GM12878 (cell line): ENCODE results near the gene PTCRA. TPM values are rescaled to one million over a fixed set of nuclear protein-coding genes. Genes with fewer than 3 reads are reported as not detected.

Source experiments
- ASH2L ChIP-seq: fragments of 300-600, 200-600 bp; sonication (generic); IDR thresholded peaks from 2 replicates; pipeline ENCODE4 v1.6.1; 2017; ENCODE audit warnings: low read depth, mild to moderate bottlenecking, borderline replicate concordance
- ATF7 ChIP-seq: fragments of 450-650 bp; IDR thresholded peaks from 2 replicates; pipeline ENCODE4 v1.6.1; 2016; ENCODE audit warnings: low read depth, mild to moderate bottlenecking
- BMI1 ChIP-seq: fragments of 450-650 bp; IDR thresholded peaks from 2 replicates; pipeline ENCODE4 v1.6.1; 2016; ENCODE audit warnings: mild to moderate bottlenecking, moderate library complexity, borderline replicate concordance
- BRCA1 ChIP-seq: IDR thresholded peaks from 2 replicates; pipeline ENCODE4 v1.6.1; 2011; ENCODE audit warnings: low read depth, low read length, improper control_type of control experiment
- CBX5 ChIP-seq: sonication (generic); IDR thresholded peaks from 2 replicates; pipeline ENCODE4 v1.6.1; 2016; ENCODE audit warnings: low read depth, moderate library complexity, mild to moderate bottlenecking, inconsistent platforms
- EP300 ChIP-seq, 2 experiments: fragments of 150-350 bp in 1 of 2; IDR thresholded peaks; 2 replicates each; pipeline ENCODE4 v1.6.1; 2011 to 2012; ENCODE audit warnings: low read depth in 2 of 2, low read length in 2 of 2, borderline replicate concordance in 1 of 2, improper control_type of control experiment in 1 of 2, inconsistent platforms in 1 of 2; ENCODE audit not compliant: control insufficient read depth in 1 of 2
- FOS ChIP-seq: IDR thresholded peaks from 3 replicates; pipeline ENCODE4 v1.6.1; 2011; ENCODE audit warnings: borderline replicate concordance; ENCODE audit not compliant: insufficient read length; ENCODE audit errors: extremely low read depth
- GABPA ChIP-seq: IDR thresholded peaks from 2 replicates; pipeline ENCODE4 v1.6.1; 2014; ENCODE audit warnings: antibody characterized with exemption, low read depth, mild to moderate bottlenecking, inconsistent platforms
- IKZF2 ChIP-seq, 2 experiments: fragments of 450-650 bp; IDR thresholded peaks; 2 replicates each; pipeline ENCODE4 v1.6.1; 2017; ENCODE audit warnings: mild to moderate bottlenecking in 2 of 2, moderate library complexity in 2 of 2
- JUND ChIP-seq: IDR thresholded peaks from 2 replicates; pipeline ENCODE4 v1.6.1; 2012; ENCODE audit warnings: low read depth, mild to moderate bottlenecking, low read length, improper control_type of control experiment, moderate library complexity
- MTA3 ChIP-seq: IDR thresholded peaks from 2 replicates; pipeline ENCODE4 v1.6.1; 2012; ENCODE audit warnings: low read length, inconsistent platforms, borderline replicate concordance
- NR2C2 ChIP-seq: IDR thresholded peaks from 2 replicates; pipeline ENCODE4 v1.6.1; 2011; ENCODE audit warnings: borderline replicate concordance, low read depth; ENCODE audit not compliant: control insufficient read depth, insufficient read length
- POLR2AphosphoS2 ChIP-seq: IDR thresholded peaks from 2 replicates; pipeline ENCODE4 v1.6.1; 2011; ENCODE audit warnings: low read depth, mild to moderate bottlenecking, low read length, improper control_type of control experiment, moderate library complexity
- POU2F2 ChIP-seq: IDR thresholded peaks from 3 replicates; pipeline ENCODE4 v1.6.1; 2011; ENCODE audit warnings: low read depth, mild to moderate bottlenecking, low read length, borderline replicate concordance
- SIX5 ChIP-seq: IDR thresholded peaks from 2 replicates; pipeline ENCODE4 v1.6.1; 2011; ENCODE audit warnings: mild to moderate bottlenecking, low read depth, low read length, moderate library complexity; ENCODE audit not compliant: severe bottlenecking
- SREBF2 ChIP-seq: IDR thresholded peaks from 2 replicates; pipeline ENCODE4 v1.6.1; 2012; ENCODE audit warnings: mild to moderate bottlenecking, low read length
- TBL1XR1 ChIP-seq: IDR thresholded peaks from 2 replicates; pipeline ENCODE4 v1.6.1; 2012; ENCODE audit warnings: low read depth, low read length, improper control_type of control experiment
- TCF7 ChIP-seq: IDR thresholded peaks from 2 replicates; pipeline ENCODE4 v1.6.1; 2014; ENCODE audit warnings: antibody characterized with exemption, borderline replicate concordance
- WRNIP1 ChIP-seq: IDR thresholded peaks from 2 replicates; pipeline ENCODE4 v1.6.1; 2011; ENCODE audit warnings: low read depth, low read length, improper control_type of control experiment, borderline replicate concordance
- YBX1 ChIP-seq: fragments of 450-650 bp; IDR thresholded peaks from 2 replicates; pipeline ENCODE4 v1.6.1; 2016; ENCODE audit warnings: antibody characterized with exemption
- ZNF274 ChIP-seq: IDR thresholded peaks from one replicate; pipeline ENCODE4 v1.8.0; 2011; ENCODE audit not compliant: insufficient read length, insufficient read depth
- polyA plus RNA-seq, 11 experiments: library from polyadenylated mRNA; depleted of rRNA in 4 of 11; unstranded in 6 of 11; stranded (reverse) in 5 of 11; fragments of >200 nt; fragmentation: Nextera tagmentation in 4 of 11; fragmentation: Illumina TruSeq in 1 of 11; extraction: Ambion mirVana in 4 of 11; extraction: Trizol in 1 of 11; gene quantifications; 1 replicate in 1 of 11; 2 replicates in 10 of 11; pipeline versions ENCODE4 v1.2.1 to v1.2.3, GENCODE V29; 2011 to 2016; ENCODE audit warnings: inconsistent platforms in 2 of 11, missing spikeins in 2 of 11, low read depth in 1 of 11
- total RNA-seq, 4 experiments: library from RNA; depleted of rRNA in 3 of 4; stranded (reverse); fragments of >200 nt in 3 of 4; fragmentation: Illumina TruSeq in 1 of 4; extraction: Trizol in 1 of 4; gene quantifications; 2 replicates each; pipeline versions ENCODE4 v1.2.1 to v1.2.3, GENCODE V29; 2013 to 2021
- TF ChIP-seq, protein P1 (sequence below): fragments of 450-650 bp; IDR thresholded peaks from 2 replicates; pipeline ENCODE4 v1.6.1; 2017; ENCODE audit warnings: antibody characterized with exemption, mild to moderate bottlenecking, moderate library complexity
- TF ChIP-seq, protein P2 (sequence below): IDR thresholded peaks from 2 replicates; pipeline ENCODE4 v1.6.1; 2011; ENCODE audit warnings: mild to moderate bottlenecking, low read depth, low read length, moderate library complexity; ENCODE audit not compliant: insufficient replicate concordance
- TF ChIP-seq, protein P3 (sequence below), 3 experiments: IDR thresholded peaks in 2 of 3; conservative IDR thresholded peaks in 1 of 3; 2 replicates each; pipeline ENCODE4 v1.5.1; 2011; ENCODE audit warnings: low read depth in 3 of 3, low read length in 3 of 3, mild to moderate bottlenecking in 3 of 3, control low read depth in 2 of 3, moderate library complexity in 2 of 3, inconsistent platforms in 1 of 3, mixed read lengths in 1 of 3; ENCODE audit not compliant: control insufficient read depth in 2 of 3, insufficient read depth in 1 of 3; ENCODE audit errors: extremely low read depth in 1 of 3
- TF ChIP-seq, protein P4 (sequence below): fragments of 450-650 bp; IDR thresholded peaks from 2 replicates; pipeline ENCODE4 v1.6.1; 2017; ENCODE audit warnings: borderline replicate concordance

The PTCRA gene
- total and polyA plus RNA-seq, 10 of the 15 experiments (the other 5 are each of a cell fraction or from before 2014, with no cell fraction given) = 0.10 to 1.1 (median 0.19) TPM; not detected in 4

DNA sequence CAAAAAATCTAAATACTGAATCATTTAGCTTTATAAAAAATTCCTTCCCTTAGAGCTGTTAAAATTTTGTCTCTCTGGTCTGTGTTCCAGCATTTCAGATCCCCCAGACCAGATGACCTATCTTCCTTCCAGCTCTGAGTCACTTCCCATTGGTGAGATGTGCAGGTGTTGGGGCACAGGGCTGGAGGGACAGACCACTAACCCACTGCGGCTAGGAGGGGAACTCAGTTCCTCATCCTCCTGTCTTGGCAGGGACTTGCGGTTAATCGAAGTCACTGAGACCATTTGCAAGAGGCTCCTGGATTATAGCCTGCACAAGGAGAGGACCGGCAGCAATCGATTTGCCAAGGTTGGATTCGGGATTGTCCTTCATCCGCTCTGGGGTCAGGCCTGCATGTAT lies 19.5 kb downstream of the PTCRA start (continued):
- TF ChIP-seq WRNIP1 (no peak), EP300 (IDR thresholded peaks at IDR 0.05; ENCODE audit: borderline replicate concordance in 1 of 2, control insufficient read depth in 1 of 2, low read depth in 2 of 2, low read length in 2 of 2) (no peak), FOS (no peak), GABPA (0 out of 2 replicates have a peak, but pooled peaks have one; percentile 29), ATF7 (no peak), BRCA1 (no peak), MTA3 (0 out of 2 replicates have a peak, but pooled peaks have one; percentile 66), POU2F2 (no peak), SIX5 (no peak), ZNF274 (no peak), IKZF2 (IDR thresholded peaks at IDR 0.05) (peak; percentile 39 to 53; a peak in 3 of 4 replicates), YBX1 (no peak), SREBF2 (no peak), BMI1 (no peak), TBL1XR1 (no peak), NR2C2 (no peak), CBX5 (no peak), POLR2AphosphoS2 (no peak), JUND (no peak), ASH2L (no peak), TCF7 (no peak)
- TF ChIP-seq, protein P1, sequence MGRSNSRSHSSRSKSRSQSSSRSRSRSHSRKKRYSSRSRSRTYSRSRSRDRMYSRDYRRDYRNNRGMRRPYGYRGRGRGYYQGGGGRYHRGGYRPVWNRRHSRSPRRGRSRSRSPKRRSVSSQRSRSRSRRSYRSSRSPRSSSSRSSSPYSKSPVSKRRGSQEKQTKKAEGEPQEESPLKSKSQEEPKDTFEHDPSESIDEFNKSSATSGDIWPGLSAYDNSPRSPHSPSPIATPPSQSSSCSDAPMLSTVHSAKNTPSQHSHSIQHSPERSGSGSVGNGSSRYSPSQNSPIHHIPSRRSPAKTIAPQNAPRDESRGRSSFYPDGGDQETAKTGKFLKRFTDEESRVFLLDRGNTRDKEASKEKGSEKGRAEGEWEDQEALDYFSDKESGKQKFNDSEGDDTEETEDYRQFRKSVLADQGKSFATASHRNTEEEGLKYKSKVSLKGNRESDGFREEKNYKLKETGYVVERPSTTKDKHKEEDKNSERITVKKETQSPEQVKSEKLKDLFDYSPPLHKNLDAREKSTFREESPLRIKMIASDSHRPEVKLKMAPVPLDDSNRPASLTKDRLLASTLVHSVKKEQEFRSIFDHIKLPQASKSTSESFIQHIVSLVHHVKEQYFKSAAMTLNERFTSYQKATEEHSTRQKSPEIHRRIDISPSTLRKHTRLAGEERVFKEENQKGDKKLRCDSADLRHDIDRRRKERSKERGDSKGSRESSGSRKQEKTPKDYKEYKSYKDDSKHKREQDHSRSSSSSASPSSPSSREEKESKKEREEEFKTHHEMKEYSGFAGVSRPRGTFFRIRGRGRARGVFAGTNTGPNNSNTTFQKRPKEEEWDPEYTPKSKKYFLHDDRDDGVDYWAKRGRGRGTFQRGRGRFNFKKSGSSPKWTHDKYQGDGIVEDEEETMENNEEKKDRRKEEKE = no peak
- TF ChIP-seq, protein P2, sequence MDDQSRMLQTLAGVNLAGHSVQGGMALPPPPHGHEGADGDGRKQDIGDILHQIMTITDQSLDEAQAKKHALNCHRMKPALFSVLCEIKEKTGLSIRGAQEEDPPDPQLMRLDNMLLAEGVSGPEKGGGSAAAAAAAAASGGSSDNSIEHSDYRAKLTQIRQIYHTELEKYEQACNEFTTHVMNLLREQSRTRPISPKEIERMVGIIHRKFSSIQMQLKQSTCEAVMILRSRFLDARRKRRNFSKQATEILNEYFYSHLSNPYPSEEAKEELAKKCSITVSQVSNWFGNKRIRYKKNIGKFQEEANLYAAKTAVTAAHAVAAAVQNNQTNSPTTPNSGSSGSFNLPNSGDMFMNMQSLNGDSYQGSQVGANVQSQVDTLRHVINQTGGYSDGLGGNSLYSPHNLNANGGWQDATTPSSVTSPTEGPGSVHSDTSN = no peak
- TF ChIP-seq, protein P3, sequence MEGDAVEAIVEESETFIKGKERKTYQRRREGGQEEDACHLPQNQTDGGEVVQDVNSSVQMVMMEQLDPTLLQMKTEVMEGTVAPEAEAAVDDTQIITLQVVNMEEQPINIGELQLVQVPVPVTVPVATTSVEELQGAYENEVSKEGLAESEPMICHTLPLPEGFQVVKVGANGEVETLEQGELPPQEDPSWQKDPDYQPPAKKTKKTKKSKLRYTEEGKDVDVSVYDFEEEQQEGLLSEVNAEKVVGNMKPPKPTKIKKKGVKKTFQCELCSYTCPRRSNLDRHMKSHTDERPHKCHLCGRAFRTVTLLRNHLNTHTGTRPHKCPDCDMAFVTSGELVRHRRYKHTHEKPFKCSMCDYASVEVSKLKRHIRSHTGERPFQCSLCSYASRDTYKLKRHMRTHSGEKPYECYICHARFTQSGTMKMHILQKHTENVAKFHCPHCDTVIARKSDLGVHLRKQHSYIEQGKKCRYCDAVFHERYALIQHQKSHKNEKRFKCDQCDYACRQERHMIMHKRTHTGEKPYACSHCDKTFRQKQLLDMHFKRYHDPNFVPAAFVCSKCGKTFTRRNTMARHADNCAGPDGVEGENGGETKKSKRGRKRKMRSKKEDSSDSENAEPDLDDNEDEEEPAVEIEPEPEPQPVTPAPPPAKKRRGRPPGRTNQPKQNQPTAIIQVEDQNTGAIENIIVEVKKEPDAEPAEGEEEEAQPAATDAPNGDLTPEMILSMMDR (IDR thresholded peaks at IDR 0.05 in 2 of 3, conservative IDR thresholded peaks at IDR 0.05 in 1 of 3; ENCODE audit: control insufficient read depth in 2 of 3, extremely low read depth in 1 of 3, insufficient read depth in 1 of 3, low read depth in 3 of 3, low read length in 3 of 3) = no peak
- TF ChIP-seq, protein P4, sequence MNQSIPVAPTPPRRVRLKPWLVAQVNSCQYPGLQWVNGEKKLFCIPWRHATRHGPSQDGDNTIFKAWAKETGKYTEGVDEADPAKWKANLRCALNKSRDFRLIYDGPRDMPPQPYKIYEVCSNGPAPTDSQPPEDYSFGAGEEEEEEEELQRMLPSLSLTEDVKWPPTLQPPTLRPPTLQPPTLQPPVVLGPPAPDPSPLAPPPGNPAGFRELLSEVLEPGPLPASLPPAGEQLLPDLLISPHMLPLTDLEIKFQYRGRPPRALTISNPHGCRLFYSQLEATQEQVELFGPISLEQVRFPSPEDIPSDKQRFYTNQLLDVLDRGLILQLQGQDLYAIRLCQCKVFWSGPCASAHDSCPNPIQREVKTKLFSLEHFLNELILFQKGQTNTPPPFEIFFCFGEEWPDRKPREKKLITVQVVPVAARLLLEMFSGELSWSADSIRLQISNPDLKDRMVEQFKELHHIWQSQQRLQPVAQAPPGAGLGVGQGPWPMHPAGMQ = no peak
